Astrocyte (in vitro differentiated cells and primary cell): ENCODE measurements around the gene OBI1.

Experiments used
- CTCF ChIP-seq: IDR thresholded peaks from 2 replicates; pipeline ENCODE4 v1.5.1; 2011; ENCODE audit warnings: low read depth, mild to moderate bottlenecking, inconsistent platforms, low read length, moderate library complexity; ENCODE audit not compliant: insufficient read depth
- EZH2 ChIP-seq: IDR thresholded peaks from 2 replicates; pipeline ENCODE4 v1.6.1; 2012; ENCODE audit warnings: mild to moderate bottlenecking, low read length, inconsistent platforms; ENCODE audit not compliant: insufficient read depth

- no peak for TF ChIP-seq CTCF
- no peak for TF ChIP-seq EZH2
Observed at GRCh38 chr13:78659732-78660494, 958 bp upstream of the OBI1 start.
